HG03280 (cell line): ENCODE results near the gene SORT1.

Experiments used
- ATAC-seq: cut with Tn5 transposase; IDR thresholded peaks from one replicate; pipeline ENCODE4 v1.9.1; 2021; ENCODE audit warnings: mild to moderate bottlenecking, moderate library complexity; ENCODE audit not compliant: unreplicated experiment

SORT1 gene

DNA sequence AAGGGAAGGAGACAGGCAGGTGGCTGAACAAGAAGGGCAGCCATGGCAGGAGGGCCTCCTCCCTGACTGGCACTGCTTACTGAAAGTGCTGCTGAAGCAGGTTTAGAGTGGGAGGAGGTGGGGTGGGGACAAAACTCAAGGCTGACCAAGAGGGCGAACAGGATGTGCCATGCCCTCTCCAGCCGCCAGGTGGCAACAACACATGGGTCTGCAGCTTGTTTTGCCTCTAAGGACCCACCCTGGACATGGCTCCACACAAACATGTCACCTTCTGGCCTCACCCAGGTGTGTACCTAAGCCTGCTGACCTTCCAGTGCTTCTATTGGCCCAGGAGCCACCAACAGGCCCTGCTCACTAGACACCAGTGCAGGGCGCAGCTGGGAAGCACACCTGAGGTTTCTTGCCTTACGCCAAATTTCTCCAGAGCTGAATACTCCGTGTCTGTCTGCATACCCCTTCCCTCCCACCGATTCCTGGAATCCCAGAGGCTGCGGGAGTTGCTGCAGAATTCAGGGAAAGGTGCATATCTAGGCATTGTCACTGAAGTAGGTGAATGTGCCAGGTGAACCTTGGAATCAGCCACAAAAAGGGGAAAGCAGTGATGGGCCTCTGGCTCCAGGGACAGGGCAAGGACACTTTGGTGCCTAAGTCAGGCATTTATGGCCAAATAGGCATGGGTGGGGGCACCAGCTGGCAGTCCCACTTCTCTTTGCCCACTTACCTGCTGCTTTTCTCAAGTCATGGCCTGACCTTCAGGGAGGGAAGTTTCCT is 120.1 kb downstream of the SORT1 start:
- peak; percentile 89 for ATAC-seq

DNA sequence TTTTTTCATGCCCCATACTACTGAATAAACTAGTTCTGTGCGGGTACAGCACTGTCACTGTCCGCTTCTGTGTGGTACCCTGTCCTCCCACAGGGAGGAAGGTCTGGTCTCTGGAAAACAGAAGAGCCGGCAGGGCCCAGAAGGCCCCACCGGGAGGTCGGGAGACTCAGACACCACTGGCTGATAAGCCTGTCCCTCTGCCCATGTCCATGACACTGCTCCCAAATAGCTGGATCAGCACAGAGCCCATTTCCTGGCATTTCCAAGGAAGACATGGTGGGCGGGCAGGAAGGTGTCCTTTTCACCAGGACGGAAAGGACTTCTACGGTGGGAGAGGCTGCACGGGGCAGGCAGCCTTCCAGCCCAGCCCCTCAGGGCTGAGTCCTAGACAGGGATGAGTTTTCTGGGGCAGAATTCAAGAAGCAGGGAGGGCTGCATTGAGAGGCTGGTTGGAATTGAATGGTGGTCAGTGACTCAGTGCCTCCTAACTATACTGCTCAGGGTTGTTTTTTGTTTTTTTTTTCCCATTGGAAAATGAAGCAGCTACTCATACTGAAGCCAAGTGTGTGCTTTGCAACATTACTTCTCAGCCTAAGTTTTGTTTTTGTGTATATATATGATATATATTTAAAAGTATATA is 121.9 kb downstream of the SORT1 start:
- no peak for ATAC-seq

DNA sequence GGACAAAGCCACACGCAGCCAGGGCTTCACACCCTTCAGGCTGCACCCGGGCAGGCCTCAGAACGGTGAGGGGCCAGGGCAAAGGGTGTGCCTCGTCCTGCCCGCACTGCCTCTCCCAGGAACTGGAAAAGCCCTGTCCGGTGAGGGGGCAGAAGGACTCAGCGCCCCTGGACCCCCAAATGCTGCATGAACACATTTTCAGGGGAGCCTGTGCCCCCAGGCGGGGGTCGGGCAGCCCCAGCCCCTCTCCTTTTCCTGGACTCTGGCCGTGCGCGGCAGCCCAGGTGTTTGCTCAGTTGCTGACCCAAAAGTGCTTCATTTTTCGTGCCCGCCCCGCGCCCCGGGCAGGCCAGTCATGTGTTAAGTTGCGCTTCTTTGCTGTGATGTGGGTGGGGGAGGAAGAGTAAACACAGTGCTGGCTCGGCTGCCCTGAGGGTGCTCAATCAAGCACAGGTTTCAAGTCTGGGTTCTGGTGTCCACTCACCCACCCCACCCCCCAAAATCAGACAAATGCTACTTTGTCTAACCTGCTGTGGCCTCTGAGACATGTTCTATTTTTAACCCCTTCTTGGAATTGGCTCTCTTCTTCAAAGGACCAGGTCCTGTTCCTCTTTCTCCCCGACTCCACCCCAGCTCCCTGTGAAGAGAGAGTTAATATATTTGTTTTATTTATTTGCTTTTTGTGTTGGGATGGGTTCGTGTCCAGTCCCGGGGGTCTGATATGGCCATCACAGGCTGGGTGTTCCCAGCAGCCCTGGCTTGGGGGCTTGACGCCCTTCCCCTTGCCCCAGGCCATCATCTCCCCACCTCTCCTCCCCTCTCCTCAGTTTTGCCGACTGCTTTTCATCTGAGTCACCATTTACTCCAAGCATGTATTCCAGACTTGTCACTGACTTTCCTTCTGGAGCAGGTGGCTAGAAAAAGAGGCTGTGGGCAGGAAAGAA is 122.9 kb downstream of the SORT1 start:
- ATAC-seq, result no peak

DNA sequence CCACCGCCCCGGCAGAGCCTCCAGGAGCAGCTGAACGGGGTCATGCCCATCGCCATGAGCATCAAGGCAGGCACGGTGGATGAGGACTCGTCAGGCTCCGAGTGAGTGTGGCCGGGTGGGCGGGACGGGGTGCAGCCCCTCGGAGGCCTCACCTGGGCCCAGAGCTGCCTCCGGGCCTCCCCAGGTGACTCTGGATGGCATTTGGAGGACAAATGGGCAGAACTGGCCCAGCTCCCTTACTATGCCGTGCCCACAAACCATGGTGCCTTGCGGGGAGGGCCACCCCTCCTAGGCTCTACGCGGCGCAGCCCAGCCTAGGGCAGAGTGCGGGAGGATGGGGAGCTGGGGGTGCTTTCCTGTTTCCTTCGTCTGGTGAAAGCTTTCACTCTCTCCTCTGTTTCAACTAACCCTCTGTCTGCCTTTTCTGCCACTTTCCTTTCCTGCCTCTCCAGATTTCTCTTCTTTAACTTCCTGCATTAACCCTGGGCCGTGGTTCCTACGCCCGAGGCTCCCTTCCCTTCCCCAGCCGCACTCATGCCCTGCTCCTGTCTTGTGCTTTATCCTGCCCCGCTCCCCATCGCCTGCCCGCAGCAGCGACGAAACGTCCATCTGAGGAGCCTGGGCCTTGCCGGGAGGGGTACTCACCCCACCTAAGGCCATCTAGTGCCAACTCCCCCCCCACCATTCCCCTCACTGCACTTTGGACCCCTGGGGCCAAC is 124.0 kb downstream of the SORT1 start:
- no peak for ATAC-seq

DNA sequence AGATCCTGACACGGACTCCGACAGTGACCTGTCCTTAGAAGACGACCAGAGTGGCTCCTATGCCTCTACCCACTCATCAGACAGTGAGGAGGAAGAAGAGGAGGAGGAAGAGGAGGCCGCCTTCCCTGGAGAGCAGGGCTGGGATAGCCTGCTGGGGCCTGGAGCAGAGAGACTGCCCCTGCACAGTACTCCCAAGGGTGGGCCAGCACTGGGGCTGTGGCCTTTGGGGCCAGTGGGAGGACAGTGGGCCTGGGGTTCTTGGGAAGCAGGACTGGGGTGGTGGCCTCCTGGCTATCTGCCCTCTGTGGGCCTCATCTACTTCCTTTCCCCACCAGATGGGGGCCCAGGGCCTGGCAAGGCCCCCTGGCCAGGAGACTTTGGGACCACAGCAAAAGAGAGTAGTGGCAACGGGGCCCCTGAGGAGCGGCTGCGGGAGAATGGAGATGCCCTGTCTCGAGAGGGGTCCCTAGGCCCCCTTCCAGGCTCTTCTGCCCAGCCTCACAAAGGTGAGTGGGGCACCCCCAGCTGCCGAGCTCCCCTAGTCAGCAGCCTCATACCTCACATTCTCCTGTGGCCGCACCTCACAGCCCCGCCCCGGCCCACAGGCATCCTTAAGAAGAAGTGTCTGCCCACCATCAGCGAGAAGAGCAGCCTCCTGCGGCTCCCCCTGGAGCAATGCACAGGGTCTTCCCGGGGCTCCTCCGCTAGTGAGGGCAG is 124.7 kb downstream of the SORT1 start:
- no peak for ATAC-seq

DNA sequence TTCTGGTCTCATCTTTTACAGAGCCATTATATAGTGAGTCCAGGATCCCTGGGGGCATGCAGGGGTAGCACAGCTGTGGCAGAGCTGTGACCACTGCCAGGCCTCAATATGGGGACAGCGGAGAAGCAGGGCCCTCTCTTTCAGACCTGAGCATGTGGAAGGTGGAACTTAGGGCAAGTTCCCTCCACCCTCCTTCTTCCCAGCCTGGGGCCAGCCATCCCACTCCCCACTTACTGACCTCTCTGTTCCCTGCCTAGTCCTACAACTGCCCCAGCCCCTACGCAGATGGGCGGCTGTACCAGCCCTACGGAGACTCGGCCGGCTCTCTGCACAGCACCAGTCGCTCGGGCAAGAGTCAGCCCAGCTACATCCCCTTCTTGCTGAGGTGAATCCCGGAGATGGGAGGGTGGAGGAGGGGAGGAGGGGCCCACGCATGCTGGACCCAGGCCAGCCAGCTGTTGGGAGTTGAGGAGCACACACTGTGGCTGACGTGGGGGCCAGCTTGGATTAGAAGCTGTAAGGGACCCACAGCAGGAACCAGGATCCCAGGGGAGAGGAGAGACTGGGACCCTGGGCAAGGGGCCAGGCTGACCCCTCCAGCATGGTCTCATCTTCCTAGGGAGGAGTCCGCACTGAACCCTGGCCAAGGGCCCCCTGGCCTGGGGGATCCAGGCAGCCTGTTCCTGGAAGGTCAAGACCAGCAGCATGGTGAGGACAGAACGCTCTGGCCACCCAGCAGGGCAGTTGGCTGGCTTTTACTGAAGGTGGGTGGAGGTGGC is 125.5 kb downstream of the SORT1 start:
- ATAC-seq, result no peak

DNA sequence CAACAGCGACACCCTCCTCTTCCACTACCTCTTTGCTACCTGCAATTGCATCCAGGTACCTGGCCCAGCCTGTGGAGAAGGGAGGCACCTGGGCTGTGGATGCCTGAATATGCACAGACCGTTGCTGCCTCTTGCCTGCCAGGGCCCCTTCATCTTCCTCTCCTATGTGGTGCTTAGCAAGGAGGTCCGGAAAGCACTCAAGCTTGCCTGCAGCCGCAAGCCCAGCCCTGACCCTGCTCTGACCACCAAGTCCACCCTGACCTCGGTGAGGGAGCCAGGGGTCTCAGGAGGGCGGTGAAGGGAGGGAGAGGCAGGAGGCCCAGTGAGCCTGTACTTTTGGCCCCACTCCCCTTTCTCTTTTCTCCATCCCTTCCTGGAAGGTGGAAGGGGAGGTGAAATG is 126.3 kb downstream of the SORT1 start:
- no peak for ATAC-seq

DNA sequence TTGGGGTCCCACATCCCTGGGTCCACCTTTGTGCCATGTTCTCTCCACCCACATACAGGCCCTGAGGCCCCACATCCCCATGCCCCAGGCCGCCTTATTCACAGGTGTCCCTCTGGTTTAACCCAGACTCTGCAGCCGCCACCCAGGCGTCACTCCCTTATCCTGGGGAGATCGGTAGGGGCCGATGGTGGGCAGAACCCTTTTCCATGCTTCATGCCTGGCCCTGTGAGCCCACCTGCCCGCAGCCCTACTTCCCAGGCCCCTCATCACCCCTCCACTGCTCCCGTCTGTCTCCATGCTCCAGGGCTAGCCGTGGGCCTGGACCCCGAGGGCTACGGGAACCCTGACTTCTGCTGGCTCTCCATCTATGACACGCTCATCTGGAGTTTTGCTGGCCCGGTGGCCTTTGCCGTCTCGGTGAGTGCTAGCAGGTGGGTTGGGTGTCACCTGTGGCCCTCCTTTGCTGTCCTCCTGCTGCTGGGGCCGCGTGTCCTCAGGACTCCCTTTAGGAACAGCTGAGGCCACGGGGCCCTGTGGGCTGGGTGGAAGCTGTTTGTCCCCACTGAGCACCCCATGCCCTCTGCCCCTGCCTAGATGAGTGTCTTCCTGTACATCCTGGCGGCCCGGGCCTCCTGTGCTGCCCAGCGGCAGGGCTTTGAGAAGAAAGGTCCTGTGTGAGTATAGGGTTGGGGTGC is 126.9 kb downstream of the SORT1 start:
- no peak for ATAC-seq

DNA sequence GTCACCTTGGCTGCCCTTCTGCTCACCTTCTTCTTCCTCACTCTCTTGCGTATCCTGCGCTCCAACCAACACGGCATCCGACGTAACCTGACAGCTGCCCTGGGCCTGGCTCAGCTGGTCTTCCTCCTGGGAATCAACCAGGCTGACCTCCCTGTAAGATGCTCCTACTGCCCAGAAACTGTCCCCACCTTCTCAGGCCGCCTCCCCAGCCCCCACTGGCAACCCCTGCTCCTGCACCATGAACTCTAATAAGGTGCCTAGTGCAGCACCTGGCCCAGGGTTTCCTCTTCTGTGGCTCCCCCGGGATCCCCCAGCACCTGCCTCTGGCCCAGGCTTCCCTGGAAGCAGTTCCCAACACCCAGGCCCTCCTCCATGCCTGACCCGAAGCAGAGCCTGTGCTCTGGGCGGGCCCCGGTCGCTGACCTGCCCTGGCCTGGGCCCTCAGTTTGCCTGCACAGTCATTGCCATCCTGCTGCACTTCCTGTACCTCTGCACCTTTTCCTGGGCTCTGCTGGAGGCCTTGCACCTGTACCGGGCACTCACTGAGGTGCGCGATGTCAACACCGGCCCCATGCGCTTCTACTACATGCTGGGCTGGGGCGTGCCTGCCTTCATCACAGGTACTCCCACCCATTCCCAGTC is 127.6 kb downstream of the SORT1 start:
- ATAC-seq, result no peak

DNA sequence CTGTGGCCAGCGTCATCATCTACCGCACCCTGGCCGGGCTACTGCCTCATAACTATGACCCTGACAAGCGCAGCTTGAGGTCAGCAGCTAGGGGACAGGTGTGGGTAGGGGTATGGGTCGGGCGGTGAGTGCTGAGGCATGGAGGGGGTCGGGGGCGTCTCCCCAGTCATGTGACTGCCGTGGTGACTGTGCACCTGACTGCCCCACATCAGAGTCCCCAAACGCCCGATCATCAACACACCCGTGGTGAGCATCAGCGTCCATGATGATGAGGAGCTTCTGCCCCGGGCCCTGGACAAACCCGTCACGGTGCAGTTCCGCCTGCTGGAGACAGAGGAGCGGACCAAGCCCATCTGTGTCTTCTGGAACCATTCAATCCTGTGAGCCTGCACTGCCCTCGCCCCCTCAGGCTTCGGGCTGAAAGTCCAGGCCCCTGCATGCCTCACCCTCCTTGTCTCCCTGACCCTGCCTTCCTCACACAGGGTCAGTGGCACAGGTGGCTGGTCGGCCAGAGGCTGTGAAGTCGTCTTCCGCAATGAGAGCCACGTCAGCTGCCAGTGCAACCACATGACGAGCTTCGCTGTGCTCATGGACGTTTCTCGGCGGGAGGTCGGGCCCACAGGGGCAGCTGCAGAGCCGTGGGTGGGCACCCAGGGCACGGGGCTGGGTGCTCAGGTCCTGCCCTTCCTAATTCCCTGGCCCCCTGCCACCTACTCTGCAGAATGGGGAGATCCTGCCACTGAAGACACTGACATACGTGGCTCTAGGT is 128.3 kb downstream of the SORT1 start:
- ATAC-seq, result no peak

DNA sequence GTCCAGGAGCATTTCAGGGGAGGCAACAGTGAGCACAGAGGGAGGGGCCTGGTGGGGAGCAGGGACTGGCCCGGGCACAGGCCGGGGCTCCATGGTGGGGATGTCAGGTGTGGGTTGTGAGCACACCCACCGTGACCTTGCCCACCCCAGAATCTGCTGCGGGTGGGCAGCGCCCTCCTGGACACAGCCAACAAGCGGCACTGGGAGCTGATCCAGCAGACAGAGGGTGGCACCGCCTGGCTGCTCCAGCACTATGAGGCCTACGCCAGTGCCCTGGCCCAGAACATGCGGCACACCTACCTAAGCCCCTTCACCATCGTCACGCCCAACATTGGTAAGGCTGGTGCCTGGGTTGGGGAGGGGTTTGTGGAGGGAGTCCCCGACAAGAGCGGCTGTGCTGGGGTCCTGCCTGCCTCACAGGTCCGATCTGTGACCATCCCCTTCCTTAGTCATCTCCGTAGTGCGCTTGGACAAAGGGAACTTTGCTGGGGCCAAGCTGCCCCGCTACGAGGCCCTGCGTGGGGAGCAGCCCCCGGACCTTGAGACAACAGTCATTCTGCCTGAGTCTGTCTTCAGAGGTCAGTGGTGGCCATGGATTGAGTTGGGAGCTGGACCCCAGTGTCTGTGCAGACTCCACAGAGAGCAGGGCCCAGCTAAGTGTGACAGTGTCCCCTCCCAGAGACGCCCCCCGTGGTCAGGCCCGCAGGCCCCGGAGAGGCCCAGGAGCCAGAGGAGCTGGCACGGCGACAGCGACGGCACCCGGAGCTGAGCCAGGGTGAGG is 129.1 kb downstream of the SORT1 start:
- no peak for ATAC-seq

DNA sequence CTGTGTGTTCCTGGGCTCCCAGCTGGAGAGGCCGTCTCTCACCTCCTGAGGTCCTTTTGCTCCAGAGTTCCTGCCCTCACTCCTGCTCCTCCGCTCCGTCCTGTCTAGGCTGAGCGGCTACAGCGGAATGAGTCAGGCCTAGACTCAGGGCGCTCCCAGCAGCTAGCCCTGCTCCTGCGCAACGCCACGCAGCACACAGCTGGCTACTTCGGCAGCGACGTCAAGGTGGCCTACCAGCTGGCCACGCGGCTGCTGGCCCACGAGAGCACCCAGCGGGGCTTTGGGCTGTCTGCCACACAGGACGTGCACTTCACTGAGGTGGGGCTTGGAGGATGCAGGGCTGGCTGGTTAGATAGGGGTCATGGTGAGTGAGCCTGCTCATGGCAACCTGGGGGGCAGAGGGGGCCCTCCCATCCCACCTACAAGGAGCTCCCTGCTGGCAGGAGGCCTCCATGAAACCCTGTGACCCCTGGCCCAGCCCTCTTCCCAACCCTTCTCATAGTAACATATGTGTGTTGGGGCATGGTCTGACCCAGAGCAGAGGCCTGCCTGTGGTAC is 129.9 kb downstream of the SORT1 start:
- ATAC-seq, result no peak

DNA sequence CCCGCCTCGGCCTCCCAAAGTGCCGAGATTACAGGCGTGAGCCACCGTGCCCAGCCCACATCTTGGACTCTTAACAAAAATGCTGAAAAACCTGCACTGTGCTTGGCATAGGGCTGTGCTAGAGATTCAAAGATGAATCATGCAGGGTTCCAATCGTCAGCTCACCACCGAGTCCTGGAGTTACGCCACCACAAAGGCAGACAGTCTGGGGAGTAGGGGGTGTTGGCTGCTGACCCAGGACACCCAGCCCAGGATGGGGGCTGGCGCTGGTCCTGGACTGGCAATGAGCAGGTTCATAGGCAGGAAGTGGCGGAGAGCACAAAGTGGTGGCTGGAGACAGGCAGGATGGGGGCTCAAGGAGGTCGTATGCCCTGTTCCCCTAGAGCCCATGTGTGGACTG is 130.8 kb downstream of the SORT1 start:
- ATAC-seq, result no peak

DNA sequence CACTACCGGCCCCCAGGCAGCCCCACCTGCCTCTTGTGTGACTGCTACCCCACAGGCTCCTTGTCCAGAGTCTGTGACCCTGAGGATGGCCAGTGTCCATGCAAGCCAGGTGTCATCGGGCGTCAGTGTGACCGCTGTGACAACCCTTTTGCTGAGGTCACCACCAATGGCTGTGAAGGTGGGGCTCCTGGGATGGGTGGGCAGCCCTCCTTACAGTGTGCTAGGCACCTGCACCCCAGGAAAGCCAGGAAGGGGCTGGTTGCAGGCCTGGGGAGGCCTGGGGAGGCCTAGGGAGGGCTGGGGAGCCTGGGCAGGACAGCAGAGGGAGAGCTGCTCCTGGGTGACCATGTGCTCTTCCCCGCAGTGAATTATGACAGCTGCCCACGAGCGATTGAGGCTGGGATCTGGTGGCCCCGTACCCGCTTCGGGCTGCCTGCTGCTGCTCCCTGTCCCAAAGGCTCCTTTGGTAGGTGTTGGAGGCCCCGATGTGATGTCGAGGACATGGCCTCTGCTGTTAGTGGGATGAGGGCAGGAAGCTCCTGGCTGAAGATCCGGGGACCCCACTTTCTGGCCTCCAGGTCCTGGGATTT is 131.9 kb downstream of the SORT1 start:
- ATAC-seq, result no peak

DNA sequence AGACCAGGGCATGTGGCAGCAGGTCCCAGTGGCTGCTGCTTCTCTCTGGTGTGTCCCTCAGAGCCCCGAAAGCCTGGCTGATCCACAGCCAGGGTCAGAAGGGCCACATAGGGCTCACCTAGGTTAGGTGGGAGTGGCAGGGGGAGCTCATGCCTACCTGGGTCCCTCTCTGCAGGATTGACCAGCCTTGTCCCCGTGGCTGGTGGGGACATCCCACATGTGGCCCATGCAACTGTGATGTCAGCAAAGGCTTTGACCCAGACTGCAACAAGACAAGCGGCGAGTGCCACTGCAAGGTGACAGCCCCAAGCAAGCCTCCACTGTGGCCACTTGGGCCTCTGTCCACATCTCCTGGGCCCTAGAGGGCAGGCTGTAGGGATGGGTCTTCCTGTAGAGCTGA is 132.7 kb downstream of the SORT1 start:
- no peak for ATAC-seq

DNA sequence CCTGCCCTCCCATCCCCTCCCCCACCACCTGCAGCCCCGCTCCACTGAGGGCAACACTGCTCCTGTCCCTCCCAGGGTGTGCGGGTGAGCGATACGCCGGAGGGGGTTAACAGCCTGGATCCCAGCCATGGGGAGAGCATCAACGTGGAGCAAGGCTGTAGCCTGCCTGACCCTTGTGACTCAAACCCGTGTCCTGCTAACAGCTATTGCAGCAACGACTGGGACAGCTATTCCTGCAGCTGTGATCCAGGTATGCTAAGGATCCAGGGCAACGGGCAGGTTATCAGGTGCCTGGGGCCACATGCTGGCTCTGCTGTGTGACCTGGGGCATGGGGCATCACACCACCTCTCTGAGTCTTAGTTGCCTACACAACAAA is 133.4 kb downstream of the SORT1 start:
- no peak for ATAC-seq
